Memory B cell (primary cell): ENCODE measurements around the gene PRKCD.
"Not testable (repeated sequence)": the region's sequence is repeated elsewhere in the genome, so short reads cannot be mapped to it uniquely, and the experiment has no call there.

ENCODE experiments used
- ATAC-seq: fragments of 150-1000 bp; cut with Tn5 transposase; 2 replicates; pipeline ENCODE4 v1.10.0; 2021; ENCODE audit warnings: low read depth, mild to moderate bottlenecking, moderate library complexity
- DNase-seq, 2 donors: peaks; one replicate each; pipeline ENCODE4 v3.0.0; 2022; ENCODE audit warnings: low spot score in 2 of 2
- H3K27ac Mint-ChIP-seq: one replicate; pipeline ENCODE4 v1.8.0; 2022; ENCODE audit warnings: mild to moderate bottlenecking, moderate library complexity, mixed read lengths
- H3K27me3 Mint-ChIP-seq: one replicate; pipeline ENCODE4 v1.8.0; 2022; ENCODE audit warnings: mixed read lengths
- H3K36me3 Mint-ChIP-seq: one replicate; pipeline ENCODE4 v1.8.0; 2022; ENCODE audit warnings: mild to moderate bottlenecking, mixed read lengths
- H3K4me1 Mint-ChIP-seq: one replicate; pipeline ENCODE4 v1.8.0; 2022; ENCODE audit warnings: mixed read lengths
- H3K4me3 Mint-ChIP-seq: one replicate; pipeline ENCODE4 v1.8.0; 2022; ENCODE audit warnings: mild to moderate bottlenecking, moderate library complexity, mixed read lengths
- H3K9me3 Mint-ChIP-seq: one replicate; pipeline ENCODE4 v1.8.0; 2022; ENCODE audit warnings: mixed read lengths

Gene PRKCD

GRCh38 chr3:53146319-53146891, 14.6 kb upstream of the PRKCD start:
- Mint-ChIP-seq H3K27me3 (no peaks in the 10 kb centered on the region), H3K9me3 (no peaks in the 10 kb centered on the region), H3K4me1 (peaks cover 2% of the 10 kb centered on the region), H3K4me3 (no peak overlapping the region), H3K36me3 (no peaks in the 10 kb centered on the region), H3K27ac (no peak overlapping the region)
- no peak for ATAC-seq
- DNase-seq, result no peak

- no peak overlapping the region for H3K27ac Mint-ChIP-seq
- DNase-seq (no peak), ATAC-seq (no peak)
- H3K4me1 Mint-ChIP-seq, result peaks cover 2% of the 10 kb centered on the region
- no peaks in the 10 kb centered on the region for H3K36me3 Mint-ChIP-seq
- H3K4me3 Mint-ChIP-seq, result no peak overlapping the region
- H3K27me3 Mint-ChIP-seq, result no peaks in the 10 kb centered on the region
- H3K9me3 Mint-ChIP-seq, result no peaks in the 10 kb centered on the region
Measured at GRCh38 chr3:53147151-53147902, 13.7 kb upstream of the PRKCD start.

GRCh38 chr3:53147903-53148400, 13.1 kb upstream of the PRKCD start:
- H3K36me3 Mint-ChIP-seq, result no peaks in the 10 kb centered on the region
- no peak overlapping the region for H3K4me3 Mint-ChIP-seq
- no peaks in the 10 kb centered on the region for H3K9me3 Mint-ChIP-seq
- DNase-seq (no peak), ATAC-seq (no peak)
- H3K27me3 Mint-ChIP-seq, result no peaks in the 10 kb centered on the region
- no peak overlapping the region for H3K27ac Mint-ChIP-seq
- peaks cover 2% of the 10 kb centered on the region for H3K4me1 Mint-ChIP-seq

- Mint-ChIP-seq H3K27me3 (peaks cover 3% of the 10 kb centered on the region), H3K27ac (no peak overlapping the region), H3K9me3 (no peaks in the 10 kb centered on the region), H3K4me3 (no peak overlapping the region), H3K36me3 (no peaks in the 10 kb centered on the region), H3K4me1 (peaks cover 2% of the 10 kb centered on the region)
- DNase-seq, result no peak
- no peak for ATAC-seq
Measured at GRCh38 chr3:53149006-53149690, 11.9 kb upstream of the PRKCD start.

- ATAC-seq (no peak), DNase-seq (no peak)
- H3K9me3 Mint-ChIP-seq, result no peaks in the 10 kb centered on the region
- H3K4me3 Mint-ChIP-seq, result no peak overlapping the region
- H3K36me3 Mint-ChIP-seq, result no peaks in the 10 kb centered on the region
- peaks cover 3% of the 10 kb centered on the region for H3K27me3 Mint-ChIP-seq
- H3K27ac Mint-ChIP-seq, result no peak overlapping the region
- peaks cover 2% of the 10 kb centered on the region for H3K4me1 Mint-ChIP-seq
Measured at GRCh38 chr3:53149699-53150098, 11.3 kb upstream of the PRKCD start.

- Mint-ChIP-seq H3K4me1 (peaks cover 2% of the 10 kb centered on the region), H3K27ac (no peak overlapping the region), H3K27me3 (peaks cover 4% of the 10 kb centered on the region), H3K9me3 (no peaks in the 10 kb centered on the region), H3K4me3 (no peak overlapping the region), H3K36me3 (no peaks in the 10 kb centered on the region)
- ATAC-seq (no peak), DNase-seq (no peak)
Measured at GRCh38 chr3:53150247-53151085, 10.5 kb upstream of the PRKCD start.

GRCh38 chr3:53151086-53151438, 9.9 kb upstream of the PRKCD start:
- not testable (repeated sequence) for DNase-seq, H3K9me3 Mint-ChIP-seq, H3K27me3 Mint-ChIP-seq, H3K4me3 Mint-ChIP-seq, H3K4me1 Mint-ChIP-seq, H3K27ac Mint-ChIP-seq, H3K36me3 Mint-ChIP-seq, ATAC-seq

GRCh38 chr3:53151465-53151864, 9.5 kb upstream of the PRKCD start:
- Mint-ChIP-seq H3K27ac (no peak overlapping the region), H3K36me3 (no peaks in the 10 kb centered on the region), H3K9me3 (no peaks in the 10 kb centered on the region), H3K4me1 (peaks cover 2% of the 10 kb centered on the region), H3K27me3 (peaks cover 6% of the 10 kb centered on the region), H3K4me3 (no peak overlapping the region)
- DNase-seq, result no peak
- no peak for ATAC-seq

GRCh38 chr3:53151870-53152660, 8.9 kb upstream of the PRKCD start:
- no peaks in the 10 kb centered on the region for H3K36me3 Mint-ChIP-seq
- no peak for ATAC-seq
- H3K27ac Mint-ChIP-seq, result no peak overlapping the region
- H3K4me1 Mint-ChIP-seq, result peaks cover 2% of the 10 kb centered on the region
- H3K27me3 Mint-ChIP-seq, result peaks cover 6% of the 10 kb centered on the region
- H3K9me3 Mint-ChIP-seq, result no peaks in the 10 kb centered on the region
- no peak for DNase-seq
- no peak overlapping the region for H3K4me3 Mint-ChIP-seq

GRCh38 chr3:53153264-53153823, 7.7 kb upstream of the PRKCD start:
- no peaks in the 10 kb centered on the region for H3K36me3 Mint-ChIP-seq
- H3K27me3 Mint-ChIP-seq, result peaks cover 6% of the 10 kb centered on the region
- H3K9me3 Mint-ChIP-seq, result no peaks in the 10 kb centered on the region
- DNase-seq, result no peak
- no peak overlapping the region for H3K27ac Mint-ChIP-seq
- ATAC-seq, result no peak
- H3K4me1 Mint-ChIP-seq, result peaks cover 5% of the 10 kb centered on the region
- H3K4me3 Mint-ChIP-seq, result no peak overlapping the region

- H3K9me3 Mint-ChIP-seq, result no peaks in the 10 kb centered on the region
- peaks cover 6% of the 10 kb centered on the region for H3K27me3 Mint-ChIP-seq
- H3K27ac Mint-ChIP-seq, result no peak overlapping the region
- ATAC-seq (no peak), DNase-seq (no peak)
- H3K36me3 Mint-ChIP-seq, result no peaks in the 10 kb centered on the region
- peaks cover 10% of the 10 kb centered on the region for H3K4me1 Mint-ChIP-seq
- H3K4me3 Mint-ChIP-seq, result no peak overlapping the region
Measured at GRCh38 chr3:53153980-53154379, 7.0 kb upstream of the PRKCD start.

- ATAC-seq, result no peak
- no peak for DNase-seq
- Mint-ChIP-seq H3K27ac (no peak overlapping the region), H3K27me3 (peaks cover 6% of the 10 kb centered on the region), H3K36me3 (no peaks in the 10 kb centered on the region), H3K9me3 (no peaks in the 10 kb centered on the region), H3K4me3 (no peak overlapping the region), H3K4me1 (peaks cover 12% of the 10 kb centered on the region)
Measured at GRCh38 chr3:53154881-53155285, 6.1 kb upstream of the PRKCD start.

GRCh38 chr3:53155760-53156159, 5.2 kb upstream of the PRKCD start:
- Mint-ChIP-seq H3K36me3 (no peaks in the 10 kb centered on the region), H3K4me3 (no peak overlapping the region), H3K27ac (no peak overlapping the region), H3K9me3 (no peaks in the 10 kb centered on the region), H3K4me1 (peaks cover 17% of the 10 kb centered on the region), H3K27me3 (peaks cover 6% of the 10 kb centered on the region)
- ATAC-seq (no peak), DNase-seq (no peak)
